NCI-H1694 (cell line): ENCODE data around the gene HSF5.
"Not testable (repeated sequence)": the region's sequence is repeated elsewhere in the genome, so short reads cannot be mapped to it uniquely, and the experiment has no call there.

ENCODE experiments used
- DNase-seq: peaks from one replicate; lab custom pipeline; 2025; lab: John Stamatoyannopoulos, UW

Gene HSF5

GRCh38 chr17:58481798-58482197 lies 6.4 kb downstream of the HSF5 start:
- DNase-seq: not testable (repeated sequence)

GRCh38 chr17:58480090-58480489 lies 8.1 kb downstream of the HSF5 start:
- DNase-seq: no peak

GRCh38 chr17:58476812-58477211 lies 11.4 kb downstream of the HSF5 start:
- DNase-seq: no peak

- no peak for DNase-seq
These were observed 12.2 kb downstream of the HSF5 start for GRCh38 chr17:58475985-58476384.

GRCh38 chr17:58470356-58470755 lies 17.9 kb downstream of the HSF5 start:
- no peak for DNase-seq

GRCh38 chr17:58468944-58469343 lies 19.3 kb downstream of the HSF5 start:
- no peak for DNase-seq

GRCh38 chr17:58455491-58455890 lies 32.7 kb downstream of the HSF5 start:
- DNase-seq: no peak

GRCh38 chr17:58452738-58453137 lies 35.5 kb downstream of the HSF5 start:
- no peak for DNase-seq

GRCh38 chr17:58447039-58447975 lies 40.9 kb downstream of the HSF5 start:
- DNase-seq: peak; percentile 80

GRCh38 chr17:58446086-58446485 lies 42.1 kb downstream of the HSF5 start:
- DNase-seq: no peak

- no peak for DNase-seq
These were observed 51.4 kb downstream of the HSF5 start for GRCh38 chr17:58436805-58437239.

- DNase-seq: no peak
These were observed 52.0 kb downstream of the HSF5 start for GRCh38 chr17:58436245-58436644.

GRCh38 chr17:58432806-58433573 lies 55.2 kb downstream of the HSF5 start:
- no peak for DNase-seq

- no peak for DNase-seq
These were observed 60.4 kb downstream of the HSF5 start for GRCh38 chr17:58427807-58428206.

GRCh38 chr17:58421711-58422110 lies 66.5 kb downstream of the HSF5 start:
- no peak for DNase-seq

GRCh38 chr17:58420827-58421226 lies 67.4 kb downstream of the HSF5 start:
- DNase-seq: no peak

- peak; percentile 87 for DNase-seq
These were observed 70.7 kb downstream of the HSF5 start, which contains the start of gene RNF43 for GRCh38 chr17:58417300-58418092. TSS of gene RNF43 (minus strand) at chr17:58417534. CDS start at chr17:58415577, 1,957 bp downstream.

GRCh38 chr17:58416937-58417299 lies 71.3 kb downstream of the HSF5 start:
- DNase-seq: no peak

GRCh38 chr17:58416396-58416795 lies 71.8 kb downstream of the HSF5 start:
- no peak for DNase-seq

- DNase-seq: no peak
These were observed 72.7 kb downstream of the HSF5 start for GRCh38 chr17:58415371-58416055.

GRCh38 chr17:58414596-58414997 lies 73.6 kb downstream of the HSF5 start:
- DNase-seq: no peak

GRCh38 chr17:58413684-58414083 lies 74.5 kb downstream of the HSF5 start:
- no peak for DNase-seq
